SU-DHL-6 (cell line): ENCODE results near the gene PRKAR1B.

Experiments
- EZH2phosphoT487 ChIP-seq: fragments of 200-600 bp; sonication (generic), shearing (Covaris generic); conservative IDR thresholded peaks from 2 replicates; pipeline ENCODE4 v1.6.1; 2018; ENCODE audit warnings: mild to moderate bottlenecking, antibody characterized with exemption, low read length, moderate library complexity, mixed read lengths
- TF ChIP-seq, protein P1 (sequence below): fragments of 200-600 bp; sonication (generic); IDR thresholded peaks from one replicate; pipeline ENCODE4 v1.5.1; 2017; ENCODE audit warnings: antibody characterized with exemption, mild to moderate bottlenecking, low read length, moderate library complexity; ENCODE audit not compliant: insufficient read depth, poor library complexity, severe bottlenecking

DNA sequence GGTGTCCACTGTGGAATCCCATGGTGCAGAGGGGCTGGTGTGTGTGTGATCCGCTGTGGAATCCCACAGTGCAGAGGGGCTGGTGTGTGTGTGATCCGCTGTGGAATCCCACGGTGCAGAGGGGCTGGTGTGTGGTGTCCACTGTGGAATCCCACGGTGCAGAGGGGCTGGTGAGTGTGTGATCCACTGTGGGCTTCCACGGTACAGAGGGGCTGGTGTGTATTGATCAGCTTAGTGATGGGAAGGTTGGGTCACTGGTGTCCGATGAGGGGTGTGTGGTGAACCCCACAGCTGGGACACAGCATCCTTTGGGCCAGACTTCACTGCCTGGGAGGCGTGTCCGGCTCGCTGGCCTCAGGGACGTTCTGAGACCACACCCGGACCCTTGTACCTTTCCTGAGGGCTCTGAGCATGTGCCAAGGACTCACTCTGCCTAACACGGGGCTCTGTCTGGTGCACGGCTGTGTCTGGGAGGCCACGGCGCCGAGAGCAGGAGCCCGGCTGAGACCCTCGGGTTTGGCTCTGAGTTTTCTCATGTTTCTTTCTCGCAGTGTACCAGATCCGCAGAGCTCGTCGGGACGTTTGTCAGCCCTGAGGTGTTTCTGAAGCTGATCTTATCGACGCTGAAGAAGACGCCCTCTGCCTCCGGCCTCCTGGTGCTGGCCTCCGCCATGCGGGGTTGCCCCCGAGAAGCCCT is 29.3 kb upstream of the PRKAR1B start:
- TF ChIP-seq, protein P1, sequence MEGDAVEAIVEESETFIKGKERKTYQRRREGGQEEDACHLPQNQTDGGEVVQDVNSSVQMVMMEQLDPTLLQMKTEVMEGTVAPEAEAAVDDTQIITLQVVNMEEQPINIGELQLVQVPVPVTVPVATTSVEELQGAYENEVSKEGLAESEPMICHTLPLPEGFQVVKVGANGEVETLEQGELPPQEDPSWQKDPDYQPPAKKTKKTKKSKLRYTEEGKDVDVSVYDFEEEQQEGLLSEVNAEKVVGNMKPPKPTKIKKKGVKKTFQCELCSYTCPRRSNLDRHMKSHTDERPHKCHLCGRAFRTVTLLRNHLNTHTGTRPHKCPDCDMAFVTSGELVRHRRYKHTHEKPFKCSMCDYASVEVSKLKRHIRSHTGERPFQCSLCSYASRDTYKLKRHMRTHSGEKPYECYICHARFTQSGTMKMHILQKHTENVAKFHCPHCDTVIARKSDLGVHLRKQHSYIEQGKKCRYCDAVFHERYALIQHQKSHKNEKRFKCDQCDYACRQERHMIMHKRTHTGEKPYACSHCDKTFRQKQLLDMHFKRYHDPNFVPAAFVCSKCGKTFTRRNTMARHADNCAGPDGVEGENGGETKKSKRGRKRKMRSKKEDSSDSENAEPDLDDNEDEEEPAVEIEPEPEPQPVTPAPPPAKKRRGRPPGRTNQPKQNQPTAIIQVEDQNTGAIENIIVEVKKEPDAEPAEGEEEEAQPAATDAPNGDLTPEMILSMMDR, result no peak
- no peak for TF ChIP-seq EZH2phosphoT487
